Kidney (tissue), 14 donors: ENCODE measurements around the gene TMEM43. TPM values are rescaled to one million over a fixed set of nuclear protein-coding genes. Genes with fewer than 3 reads are reported as not detected.

Experiments
- DNase-seq, 5 donors: peaks; one replicate each; pipeline ENCODE4 v3.0.0-alpha.2; 2013 to 2020
- FAIRE-seq: peaks from 2 replicates; lab custom pipeline; 2012; peaks lifted over from hg19 to GRCh38; lab: Jason Lieb, UNC
- H3K27ac ChIP-seq, 2 donors: one replicate each; pipeline ENCODE4 v1.7.0; 2013; ENCODE audit warnings: low read depth in 2 of 2, low read length in 2 of 2, inconsistent platforms in 1 of 2
- H3K27me3 ChIP-seq: one replicate; pipeline ENCODE4 v1.7.1; 2013; ENCODE audit warnings: low read length, inconsistent platforms; ENCODE audit not compliant: control insufficient read depth, insufficient read depth
- H3K36me3 ChIP-seq, 3 donors: one replicate each; pipeline versions ENCODE4 v1.7.0 to v1.7.1; 2013; ENCODE audit warnings: low read length in 3 of 3, control low read depth in 1 of 3, inconsistent platforms in 1 of 3; ENCODE audit not compliant: insufficient read depth in 3 of 3, control insufficient read depth in 2 of 3
- H3K4me1 ChIP-seq, 3 donors: one replicate each; pipeline versions ENCODE4 v1.7.0 to v1.7.1; 2013; ENCODE audit warnings: low read length in 3 of 3, inconsistent platforms in 1 of 3, low read depth in 1 of 3; ENCODE audit not compliant: control insufficient read depth in 2 of 3, insufficient read depth in 2 of 3
- H3K4me3 ChIP-seq, 3 donors: one replicate each; pipeline versions ENCODE4 v1.7.0 to v1.8.1; 2013; ENCODE audit warnings: low read length in 3 of 3, control low read depth in 1 of 3, inconsistent platforms in 1 of 3
- H3K9ac ChIP-seq, 3 donors: one replicate each; pipeline versions ENCODE4 v1.7.0 to v1.7.1; 2013; ENCODE audit warnings: low read length in 3 of 3, control low read depth in 1 of 3, inconsistent platforms in 1 of 3
- H3K9me3 ChIP-seq, 3 donors: one replicate each; pipeline versions ENCODE4 v1.7.0 to v1.7.1; 2013; ENCODE audit warnings: low read length in 3 of 3, control low read depth in 1 of 3, inconsistent platforms in 1 of 3; ENCODE audit not compliant: control insufficient read depth in 2 of 3, insufficient read depth in 1 of 3
- CTCF ChIP-seq: IDR thresholded peaks from 3 replicates; pipeline ENCODE4 v1.5.1; 2012; ENCODE audit warnings: mild to moderate bottlenecking, moderate library complexity, borderline replicate concordance; ENCODE audit not compliant: insufficient read depth; ENCODE audit errors: extremely low read depth
- intact Hi-C: fragments of 100-400 bp; cut with DNase I; formaldehyde crosslinking; loops from one replicate; pipeline ENCODE4 v1.11.1; 2022
- polyA plus RNA-seq: library from polyadenylated mRNA; stranded (reverse); fragments of 350-450 nt; fragmentation: Illumina TruSeq; extraction: RNeasy Lipid Tissue Mini Kit (QIAGEN cat#74804); gene quantifications from one replicate; pipeline ENCODE4 v1.2.3, GENCODE V29; 2014; ENCODE audit warnings: low read depth, low replicate concordance; ENCODE audit not compliant: insufficient read depth
- total RNA-seq: library from RNA; stranded (reverse); fragmentation: NEBNext Ultra II Directional; extraction: Animal tissue kit (Norgen Biotek cat#: 25700); gene quantifications from one replicate; pipeline ENCODE4 v1.2.1, GENCODE V29; 2021
- donor health status: control.
- donor health status: control.
- donor health status: control.
- donor health status: control.
- donor health status: control.
- donor health status: DM: yes; HTN: yes; CAD: no.
- donor health status: Normal renal cell carcinoma (clear cell type).

Gene TMEM43
- total and polyA plus RNA-seq, 2 donors from 2014 or later = 27.6 to 86.5 TPM

GRCh38 chr3:14130230-14130629, 5.4 kb downstream of the TMEM43 start:
- no peaks in the 10 kb centered on the region for H3K9me3 ChIP-seq
- DNase-seq = no peak
- H3K4me3 ChIP-seq = no peak overlapping the region
- no peak for FAIRE-seq
- no peak for TF ChIP-seq CTCF
- H3K4me1 ChIP-seq = peaks cover 0 to 15% (median 12%) of the 10 kb centered on the region in 3 donors
- H3K9ac ChIP-seq = no peak overlapping the region
- intact Hi-C loops = no loop called here
- H3K36me3 ChIP-seq = peaks cover 8 to 41% (median 31%) of the 10 kb centered on the region in 3 donors
- H3K27me3 ChIP-seq = no peaks in the 10 kb centered on the region
- H3K27ac ChIP-seq = no peak overlapping the region

GRCh38 chr3:14130707-14131106, 5.9 kb downstream of the TMEM43 start:
- peaks cover 0 to 13% (median 12%) of the 10 kb centered on the region in 3 donors for H3K4me1 ChIP-seq
- FAIRE-seq (no peak), DNase-seq (no peak)
- H3K9ac ChIP-seq = no peak overlapping the region
- H3K27me3 ChIP-seq = no peaks in the 10 kb centered on the region
- TF ChIP-seq CTCF = no peak
- H3K4me3 ChIP-seq = no peak overlapping the region
- intact Hi-C loops = no loop called here
- no peak overlapping the region for H3K27ac ChIP-seq
- peaks cover 8 to 45% (median 33%) of the 10 kb centered on the region in 3 donors for H3K36me3 ChIP-seq
- H3K9me3 ChIP-seq = no peaks in the 10 kb centered on the region

- Histone ChIP-seq H3K4me1 (peaks cover 0 to 8% (median 8%) of the 10 kb centered on the region in 3 donors), H3K27me3 (no peaks in the 10 kb centered on the region), H3K9ac (no peak overlapping the region), H3K9me3 (no peaks in the 10 kb centered on the region), H3K36me3 (peaks cover 9 to 50% (median 34%) of the 10 kb centered on the region in 3 donors), H3K4me3 (no peak overlapping the region), H3K27ac (no peak overlapping the region)
- DNase-seq (no peak), FAIRE-seq (no peak)
- intact Hi-C loops = no loop called here
- no peak for TF ChIP-seq CTCF
Measured at GRCh38 chr3:14131134-14131533, 6.3 kb downstream of the TMEM43 start.

GRCh38 chr3:14132120-14132519, 7.3 kb downstream of the TMEM43 start:
- H3K27ac ChIP-seq = no peak overlapping the region
- peaks cover 12 to 50% (median 37%) of the 10 kb centered on the region in 3 donors for H3K36me3 ChIP-seq
- intact Hi-C loops = no loop called here
- H3K4me1 ChIP-seq = peaks cover 0 to 2% (median 0%) of the 10 kb centered on the region in 3 donors
- DNase-seq = peak in 1 of 5 donors; percentile 54
- H3K27me3 ChIP-seq = no peaks in the 10 kb centered on the region
- TF ChIP-seq CTCF = no peak
- no peak overlapping the region for H3K9ac ChIP-seq
- H3K9me3 ChIP-seq = no peaks in the 10 kb centered on the region
- H3K4me3 ChIP-seq = no peak overlapping the region
- no peak for FAIRE-seq
